NT2/D1 (cell line): ENCODE data around the gene KPNA1.

Source experiments
- SUZ12 ChIP-seq: IDR thresholded peaks from 2 replicates; pipeline ENCODE4 v1.6.1; 2011; ENCODE audit not compliant: insufficient read length, insufficient read depth; ENCODE audit errors: extremely low read depth
- YY1 ChIP-seq: IDR thresholded peaks from 2 replicates; pipeline ENCODE4 v1.6.1; 2011; ENCODE audit not compliant: insufficient read length, insufficient read depth
- ZNF274 ChIP-seq: IDR thresholded peaks from 2 replicates; pipeline ENCODE4 v1.6.1; 2011; ENCODE audit warnings: mild to moderate bottlenecking, low read depth, low read length

DNA sequence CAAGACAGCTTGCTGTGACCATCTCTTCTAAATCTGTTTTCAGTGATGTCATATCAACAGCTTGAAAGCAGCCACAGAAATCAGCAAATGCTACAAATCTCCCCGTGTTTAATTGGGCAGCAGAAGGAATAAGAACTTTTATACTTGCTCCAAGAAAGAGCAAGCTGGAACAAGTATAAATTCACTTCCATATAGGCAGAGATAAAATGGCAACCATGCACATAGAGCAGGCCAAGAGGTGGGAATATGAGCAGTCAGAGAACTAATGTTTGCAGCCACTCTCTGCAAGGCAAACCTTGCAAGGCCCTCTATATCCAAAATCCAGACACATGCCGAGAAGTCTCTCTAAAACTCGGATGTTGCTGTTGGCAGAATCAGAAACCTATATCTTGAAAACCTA lies 33.3 kb upstream of the KPNA1 start:
- TF ChIP-seq ZNF274 (no peak), YY1 (no peak), SUZ12 (no peak)
